SK-N-MC (cell line): ENCODE measurements around the gene LIN28A.

Experiments
- EZH2 ChIP-seq: fragments of 200-600 bp; sonication (generic); IDR thresholded peaks from one replicate; pipeline ENCODE4 v1.6.1; 2017; ENCODE audit warnings: antibody characterized with exemption
- FOXP2 ChIP-seq: optimal IDR thresholded peaks from 2 replicates; pipeline ENCODE3; 2011; ENCODE audit warnings: mild to moderate bottlenecking, moderate library complexity; ENCODE audit not compliant: insufficient read depth; ENCODE audit errors: extremely low read length, control extremely low read depth
- POLR2AphosphoS5 ChIP-seq: IDR thresholded peaks from 2 replicates; pipeline ENCODE4 v1.6.1; 2012; ENCODE audit warnings: mild to moderate bottlenecking, low read depth, low read length, borderline replicate concordance

- TF ChIP-seq POLR2AphosphoS5 (no peak), EZH2 (no peak), FOXP2 (no peak)
Observed at GRCh38 chr1:26391450-26391849, 19.2 kb upstream of the LIN28A start.
